Peyer's patch (tissue), 4 donors: ENCODE data around the gene TBC1D17. TPM values are rescaled to one million over a fixed set of nuclear protein-coding genes. Genes with fewer than 3 reads are reported as not detected.

Experiments
- DNase-seq, 3 donors: peaks; one replicate each; pipeline ENCODE4 v3.0.0-alpha.2; 2017 to 2019
- H3K27ac ChIP-seq, 4 donors: fragments of 200-600 bp; sonication (generic); one replicate each; pipeline ENCODE4 v1.5.1; 2016 to 2019
- H3K27me3 ChIP-seq, 2 donors: fragments of 200-600 bp; sonication (generic); one replicate each; pipeline ENCODE4 v1.5.1; 2019
- H3K36me3 ChIP-seq, 3 donors: fragments of 200-600 bp; sonication (generic); one replicate each; pipeline ENCODE4 v1.5.1; 2016 to 2019
- H3K4me1 ChIP-seq, 4 donors: fragments of 200-600 bp; sonication (generic); one replicate each; pipeline ENCODE4 v1.5.1; 2016 to 2019
- H3K4me3 ChIP-seq, 4 donors: fragments of 200-600 bp; sonication (generic); 1 replicate in 3 of 4; 2 replicates in 1 of 4; pipeline ENCODE4 v1.5.1; 2016 to 2019; ENCODE audit warnings: mild to moderate bottlenecking in 1 of 4
- H3K9me3 ChIP-seq, 4 donors: fragments of 200-600 bp; sonication (generic); one replicate each; pipeline ENCODE4 v1.5.1; 2016 to 2019; ENCODE audit warnings: mild to moderate bottlenecking in 1 of 4
- CTCF ChIP-seq, 6 experiments: fragments of 450-650 bp in 4 of 6; fragments of 200-600 bp in 2 of 6; sonication (generic) in 1 of 6; IDR thresholded peaks; one replicate each; pipeline ENCODE4 v1.5.1; 2017 to 2019; ENCODE audit warnings: antibody characterized with exemption in 6 of 6, mild to moderate bottlenecking in 3 of 6, moderate library complexity in 1 of 6
- POLR2A ChIP-seq, 2 donors: fragments of 450-650 bp; IDR thresholded peaks; one replicate each; pipeline ENCODE4 v1.5.1; 2017; ENCODE audit warnings: antibody characterized with exemption in 2 of 2, mild to moderate bottlenecking in 2 of 2, moderate library complexity in 2 of 2
- total RNA-seq, 4 donors: library from RNA; depleted of rRNA; stranded (reverse); fragments of >200 nt; gene quantifications; one replicate each; pipeline ENCODE4 v1.1.0, GENCODE V29; 2016

Gene TBC1D17
- total RNA-seq, 4 donors from 2014 or later = 22.8 to 83.3 (median 62.1) TPM

- Histone ChIP-seq H3K27ac (no peak overlapping the region), H3K27me3 (no peaks in the 10 kb centered on the region), H3K4me1 (no peaks in the 10 kb centered on the region), H3K9me3 (no peaks in the 10 kb centered on the region), H3K36me3 (peaks cover 0 to 92% (median 0%) of the 10 kb centered on the region in 3 donors), H3K4me3 (no peak overlapping the region)
- DNase-seq = no peak
- TF ChIP-seq POLR2A (IDR thresholded peaks at IDR 0.05) = no peak
- TF ChIP-seq CTCF (IDR thresholded peaks at IDR 0.05) = no peak
These were observed 44.9 kb upstream of the TBC1D17 start for GRCh38 chr19:49832556-49832955.

- Histone ChIP-seq H3K9me3 (no peaks in the 10 kb centered on the region), H3K4me3 (no peak overlapping the region), H3K36me3 (peaks cover 0 to 98% (median 0%) of the 10 kb centered on the region in 3 donors)
These were observed 43.9 kb upstream of the TBC1D17 start for GRCh38 chr19:49833599-49833998.

GRCh38 chr19:49835562-49835961, 41.9 kb upstream of the TBC1D17 start:
- no peak for DNase-seq
- H3K9me3 ChIP-seq = no peaks in the 10 kb centered on the region
- TF ChIP-seq CTCF (IDR thresholded peaks at IDR 0.05) = no peak
- TF ChIP-seq POLR2A (IDR thresholded peaks at IDR 0.05) = no peak
- H3K27ac ChIP-seq = no peak overlapping the region
- H3K27me3 ChIP-seq = no peaks in the 10 kb centered on the region
- H3K4me1 ChIP-seq = no peaks in the 10 kb centered on the region
- H3K36me3 ChIP-seq = peaks cover 0 to 85% (median 0%) of the 10 kb centered on the region in 3 donors
- no peak overlapping the region for H3K4me3 ChIP-seq

More at GRCh38 chr19:49833599-49833998, 43.9 kb upstream of the TBC1D17 start:
- TF ChIP-seq POLR2A (IDR thresholded peaks at IDR 0.05) = no peak
- TF ChIP-seq CTCF (IDR thresholded peaks at IDR 0.05) = no peak
- no peak overlapping the region for H3K27ac ChIP-seq
- no peaks in the 10 kb centered on the region for H3K27me3 ChIP-seq
- no peaks in the 10 kb centered on the region for H3K4me1 ChIP-seq
- DNase-seq = no peak

GRCh38 chr19:49836176-49837008, 41.1 kb upstream of the TBC1D17 start:
- Histone ChIP-seq H3K27me3 (no peaks in the 10 kb centered on the region), H3K36me3 (peaks cover 0 to 77% (median 0%) of the 10 kb centered on the region in 3 donors), H3K9me3 (no peaks in the 10 kb centered on the region), H3K4me1 (no peaks in the 10 kb centered on the region), H3K4me3 (no peak overlapping the region), H3K27ac (no peak overlapping the region)
- TF ChIP-seq CTCF (IDR thresholded peaks at IDR 0.05) (no peak), POLR2A (IDR thresholded peaks at IDR 0.05) (no peak)
- no peak for DNase-seq

- Histone ChIP-seq H3K9me3 (no peaks in the 10 kb centered on the region), H3K27ac (no peak overlapping the region), H3K4me1 (no peaks in the 10 kb centered on the region), H3K4me3 (no peak overlapping the region), H3K36me3 (peaks cover 0 to 72% (median 0%) of the 10 kb centered on the region in 3 donors), H3K27me3 (no peaks in the 10 kb centered on the region)
- TF ChIP-seq POLR2A (IDR thresholded peaks at IDR 0.05) (no peak), CTCF (IDR thresholded peaks at IDR 0.05) (no peak)
- no peak for DNase-seq
These were observed 40.5 kb upstream of the TBC1D17 start for GRCh38 chr19:49837009-49837310.
